ENCODE measurements around the gene EGFL6.
A peak's percentile ranks its signal among the peaks of the same experiment; 100 is the strongest.

EGFL6 gene

GRCh38 chrX:13658602-13659001, 89.2 kb downstream of the EGFL6 start:
- no peak overlapping the region for H3K4me3 ChIP-seq (ENCODE audit: low read depth, low read length)
- no peak for DNase-seq (ENCODE audit: low read depth)
- TF ChIP-seq CTCF (IDR thresholded peaks at IDR 0.05; ENCODE audit: control insufficient read depth, extremely low read depth, insufficient read depth): peak; percentile 39

GRCh38 chrX:13659063-13659462, 89.7 kb downstream of the EGFL6 start:
- no peak for TF ChIP-seq CTCF (IDR thresholded peaks at IDR 0.05; ENCODE audit: control insufficient read depth, extremely low read depth, insufficient read depth)
- no peak overlapping the region for H3K4me3 ChIP-seq (ENCODE audit: low read depth, low read length)
- DNase-seq (ENCODE audit: low read depth): no peak

DNA sequence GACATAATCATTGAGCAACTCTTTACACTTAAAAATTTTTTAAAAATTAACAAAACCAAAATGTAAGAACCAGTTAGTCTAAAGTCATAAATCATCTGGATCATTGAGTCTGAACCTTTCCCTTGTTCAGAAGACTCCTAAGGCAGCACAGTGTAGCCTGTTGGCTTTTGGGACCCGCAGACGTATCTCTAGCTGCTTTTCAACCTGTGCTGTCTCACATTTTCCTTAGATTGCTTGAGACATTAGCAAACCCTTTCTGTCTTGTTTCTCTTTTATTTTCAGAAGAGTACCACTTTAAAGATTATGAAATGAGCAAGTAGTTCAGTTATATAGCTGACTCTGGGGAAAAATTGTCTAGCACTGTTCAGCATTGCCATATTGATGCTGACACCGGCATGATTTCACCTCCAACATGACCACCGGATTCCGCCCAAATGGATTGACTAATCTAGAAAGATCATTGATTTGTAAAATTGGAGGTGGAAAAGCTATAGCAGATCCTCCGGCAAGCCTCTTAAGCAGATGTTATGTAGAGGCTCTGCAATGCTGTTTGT, 92.4 kb downstream of the EGFL6 start:
- TF ChIP-seq CTCF (IDR thresholded peaks at IDR 0.05; ENCODE audit: control insufficient read depth, extremely low read depth, insufficient read depth): no peak
- no peak for DNase-seq (ENCODE audit: low read depth)
- no peak overlapping the region for H3K4me3 ChIP-seq (ENCODE audit: low read depth, low read length)

GRCh38 chrX:13662355-13662791, 93.0 kb downstream of the EGFL6 start:
- no peak for DNase-seq (ENCODE audit: low read depth)

GRCh38 chrX:13664020-13664419, 94.6 kb downstream of the EGFL6 start:
- H3K4me3 ChIP-seq (ENCODE audit: low read depth, low read length): no peak overlapping the region
- DNase-seq (ENCODE audit: low read depth): no peak
- no peak for TF ChIP-seq CTCF (IDR thresholded peaks at IDR 0.05; ENCODE audit: control insufficient read depth, extremely low read depth, insufficient read depth)

More at GRCh38 chrX:13662355-13662791, 93.0 kb downstream of the EGFL6 start:
- H3K4me3 ChIP-seq (ENCODE audit: low read depth, low read length): no peak overlapping the region
- TF ChIP-seq CTCF (IDR thresholded peaks at IDR 0.05; ENCODE audit: control insufficient read depth, extremely low read depth, insufficient read depth): no peak

GRCh38 chrX:13666836-13667235, 97.4 kb downstream of the EGFL6 start:
- no peak for TF ChIP-seq CTCF (IDR thresholded peaks at IDR 0.05; ENCODE audit: control insufficient read depth, extremely low read depth, insufficient read depth)
- no peak for DNase-seq (ENCODE audit: low read depth)

GRCh38 chrX:13667919-13668318, 98.5 kb downstream of the EGFL6 start:
- no peak for DNase-seq (ENCODE audit: low read depth)
- no peak for TF ChIP-seq CTCF (IDR thresholded peaks at IDR 0.05; ENCODE audit: control insufficient read depth, extremely low read depth, insufficient read depth)
- H3K4me3 ChIP-seq (ENCODE audit: low read depth, low read length): no peak overlapping the region

More at GRCh38 chrX:13666836-13667235, 97.4 kb downstream of the EGFL6 start:
- H3K4me3 ChIP-seq (ENCODE audit: low read depth, low read length): no peak overlapping the region
